HG03378 (cell line): Measurements from ENCODE around the gene SYT1.
A peak's percentile ranks its signal among the peaks of the same experiment; 100 is the strongest.
"Not testable (repeated sequence)": the region's sequence is repeated elsewhere in the genome, so short reads cannot be mapped to it uniquely, and the experiment has no call there.

Source experiments
- ATAC-seq: cut with Tn5 transposase; IDR thresholded peaks from one replicate; pipeline ENCODE4 v1.9.1; 2021; ENCODE audit warnings: mild to moderate bottlenecking, moderate library complexity; ENCODE audit not compliant: unreplicated experiment

SYT1 gene

GRCh38 chr12:78864403-78864869, at the start of gene SYT1:
TSS of gene SYT1 (plus strand) at chr12:78864774.
- peak; percentile 37 for ATAC-seq

- ATAC-seq = no peak
These were observed 46.1 kb upstream of the SYT1 start for GRCh38 chr12:78818487-78818886.

- no peak for ATAC-seq
These were observed 43.6 kb upstream of the SYT1 start for GRCh38 chr12:78820946-78821345.

- ATAC-seq = no peak
These were observed 39.7 kb upstream of the SYT1 start for GRCh38 chr12:78824918-78825317.

GRCh38 chr12:78829690-78830089, 34.9 kb upstream of the SYT1 start:
- ATAC-seq = no peak

GRCh38 chr12:78835493-78835892, 29.1 kb upstream of the SYT1 start:
- ATAC-seq = no peak

GRCh38 chr12:78840518-78841019, 24.0 kb upstream of the SYT1 start:
- ATAC-seq = not testable (repeated sequence)

- ATAC-seq = no peak
These were observed 11.3 kb upstream of the SYT1 start for GRCh38 chr12:78853231-78853630.

- ATAC-seq = peak; percentile 42
These were observed 832 bp upstream of the SYT1 start for GRCh38 chr12:78863482-78864402.

- ATAC-seq = peak; percentile 19
These were observed 393 bp downstream of the SYT1 start for GRCh38 chr12:78864870-78865463.

GRCh38 chr12:78865516-78865915, 942 bp downstream of the SYT1 start:
- no peak for ATAC-seq

- no peak for ATAC-seq
These were observed 1.9 kb downstream of the SYT1 start for GRCh38 chr12:78866518-78866917.

- no peak for ATAC-seq
These were observed 6.0 kb downstream of the SYT1 start for GRCh38 chr12:78870539-78870938.

- ATAC-seq = no peak
These were observed 7.0 kb downstream of the SYT1 start for GRCh38 chr12:78871566-78871965.

GRCh38 chr12:78878459-78878858, 13.9 kb downstream of the SYT1 start:
- ATAC-seq = no peak

GRCh38 chr12:78878866-78879265, 14.3 kb downstream of the SYT1 start:
- no peak for ATAC-seq

- no peak for ATAC-seq
These were observed 15.5 kb downstream of the SYT1 start for GRCh38 chr12:78880078-78880477.

- ATAC-seq = no peak
These were observed 17.1 kb downstream of the SYT1 start for GRCh38 chr12:78881685-78882084.

- no peak for ATAC-seq
These were observed 20.9 kb downstream of the SYT1 start for GRCh38 chr12:78885466-78885865.

GRCh38 chr12:78886719-78887407, 22.3 kb downstream of the SYT1 start:
- ATAC-seq = no peak

GRCh38 chr12:78887444-78887843, 22.9 kb downstream of the SYT1 start:
- no peak for ATAC-seq
